ENCODE measurements around the gene SLC2A13. TPM values are rescaled to one million over a fixed set of nuclear protein-coding genes. Genes with fewer than 3 reads are reported as not detected.

Gene SLC2A13
- polyA plus RNA-seq, 3 donors: 2.2 to 2.9 (median 2.5) TPM

DNA sequence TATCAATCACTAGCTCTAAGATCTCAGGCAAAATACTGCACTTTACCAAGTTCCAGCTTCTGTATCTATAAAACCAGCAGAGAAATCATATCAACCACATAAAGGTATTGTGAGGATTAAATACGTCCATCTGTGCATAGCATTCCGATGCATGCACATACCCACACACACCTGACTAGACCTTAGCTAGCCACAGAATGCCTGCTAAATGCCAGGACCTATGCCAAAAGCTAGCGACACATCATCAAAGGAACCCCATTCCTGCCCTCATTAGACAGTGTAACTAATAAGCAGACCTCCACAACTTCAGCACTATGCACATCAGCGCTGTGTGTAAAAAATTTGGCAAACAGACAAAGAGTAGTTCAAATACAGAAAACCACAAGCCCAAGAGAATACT lies 185.2 kb downstream of the SLC2A13 start:
- Histone ChIP-seq H4K20me1 (ENCODE audit: insufficient read depth, low read length) (no peaks in the 10 kb centered on the region), H3K79me2 (ENCODE audit: insufficient read depth, low read length) (no peaks in the 10 kb centered on the region), H3K27ac (ENCODE audit: low read depth in 1 of 2, low read length in 2 of 2) (no peak overlapping the region), H3K4me1 (ENCODE audit: control insufficient read depth in 1 of 2, insufficient read depth in 2 of 2, low read length in 2 of 2) (peaks cover 26 to 42% of the 10 kb centered on the region in 2 donors), H2AFZ (ENCODE audit: insufficient read depth, low read depth, low read length, poor library complexity, severe bottlenecking) (no peak overlapping the region), H3K36me3 (replicated peaks in 1 of 2; ENCODE audit: control insufficient read depth in 1 of 2, insufficient read depth in 2 of 2, low read length in 2 of 2) (no peaks in the 10 kb centered on the region), H3K27me3 (ENCODE audit: control insufficient read depth in 2 of 2, insufficient read depth in 2 of 2, low read length in 2 of 2) (no peaks in the 10 kb centered on the region), H3K4me2 (replicated peaks; ENCODE audit: extremely low read depth, low read length, poor library complexity, severe bottlenecking) (no peak overlapping the region), H3K9ac (ENCODE audit: insufficient read depth, low read length, poor library complexity, severe bottlenecking) (no peak overlapping the region), H3K9me3 (replicated peaks in 1 of 2; ENCODE audit: control insufficient read depth in 1 of 2, insufficient read depth in 1 of 2, low read length in 2 of 2) (no peaks in the 10 kb centered on the region), H3K4me3 (replicated peaks in 1 of 3; ENCODE audit: low read depth in 2 of 3, low read length in 3 of 3) (no peak overlapping the region)
- intact Hi-C loops (cut with micrococcal nuclease): no loop called here
- Mint-ChIP-seq H3K9me3 (peaks cover 0 to 4% (median 0%) of the 10 kb centered on the region in 7 donors), H3K27ac (no peak overlapping the region), H3K36me3 (no peaks in the 10 kb centered on the region), H3K4me3 (no peak overlapping the region), H3K27me3 (ENCODE audit: low read depth in 3 of 3) (peaks cover 0 to 1% (median 0%) of the 10 kb centered on the region in 3 donors), H3K4me1 (peaks cover 58% of the 10 kb centered on the region)
- 80% methylated on average over 1 of the region's 4 CpGs for WGBS (ENCODE audit: insufficient coverage)
- no peak for DNase-seq
- TF ChIP-seq, protein P1, sequence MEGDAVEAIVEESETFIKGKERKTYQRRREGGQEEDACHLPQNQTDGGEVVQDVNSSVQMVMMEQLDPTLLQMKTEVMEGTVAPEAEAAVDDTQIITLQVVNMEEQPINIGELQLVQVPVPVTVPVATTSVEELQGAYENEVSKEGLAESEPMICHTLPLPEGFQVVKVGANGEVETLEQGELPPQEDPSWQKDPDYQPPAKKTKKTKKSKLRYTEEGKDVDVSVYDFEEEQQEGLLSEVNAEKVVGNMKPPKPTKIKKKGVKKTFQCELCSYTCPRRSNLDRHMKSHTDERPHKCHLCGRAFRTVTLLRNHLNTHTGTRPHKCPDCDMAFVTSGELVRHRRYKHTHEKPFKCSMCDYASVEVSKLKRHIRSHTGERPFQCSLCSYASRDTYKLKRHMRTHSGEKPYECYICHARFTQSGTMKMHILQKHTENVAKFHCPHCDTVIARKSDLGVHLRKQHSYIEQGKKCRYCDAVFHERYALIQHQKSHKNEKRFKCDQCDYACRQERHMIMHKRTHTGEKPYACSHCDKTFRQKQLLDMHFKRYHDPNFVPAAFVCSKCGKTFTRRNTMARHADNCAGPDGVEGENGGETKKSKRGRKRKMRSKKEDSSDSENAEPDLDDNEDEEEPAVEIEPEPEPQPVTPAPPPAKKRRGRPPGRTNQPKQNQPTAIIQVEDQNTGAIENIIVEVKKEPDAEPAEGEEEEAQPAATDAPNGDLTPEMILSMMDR (IDR thresholded peaks at IDR 0.05): no peak

DNA sequence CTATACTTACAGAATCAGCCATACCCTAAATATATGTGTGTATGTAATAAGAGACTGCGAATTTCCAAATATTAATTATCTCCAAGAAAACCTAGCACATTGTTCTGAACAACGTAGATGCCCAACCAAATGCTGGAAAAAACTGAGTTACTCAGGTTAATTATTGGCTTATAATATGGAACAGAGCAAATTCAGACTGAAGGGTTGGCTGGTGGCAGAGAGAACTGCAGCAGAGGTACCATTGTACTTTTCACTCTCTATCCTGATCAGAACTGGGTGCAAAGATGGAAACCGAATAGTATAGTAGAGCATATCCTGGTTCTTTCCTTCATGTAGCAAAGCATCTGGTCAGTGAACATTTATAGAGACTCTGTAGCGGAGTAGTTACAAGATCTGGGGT lies 185.7 kb downstream of the SLC2A13 start:
- no peak overlapping the region for H3K4me3 ChIP-seq (replicated peaks in 1 of 3; ENCODE audit: low read depth in 2 of 3, low read length in 3 of 3)
- H3K27me3 Mint-ChIP-seq (ENCODE audit: low read depth in 3 of 3): peaks cover 0 to 1% (median 0%) of the 10 kb centered on the region in 3 donors
- no peaks in the 10 kb centered on the region for H3K36me3 Mint-ChIP-seq
- H3K9ac ChIP-seq (ENCODE audit: insufficient read depth, low read length, poor library complexity, severe bottlenecking): no peak overlapping the region
- H3K4me1 Mint-ChIP-seq: peaks cover 58% of the 10 kb centered on the region
- peaks cover 26 to 42% of the 10 kb centered on the region in 2 donors for H3K4me1 ChIP-seq (ENCODE audit: control insufficient read depth in 1 of 2, insufficient read depth in 2 of 2, low read length in 2 of 2)
- H4K20me1 ChIP-seq (ENCODE audit: insufficient read depth, low read length): no peaks in the 10 kb centered on the region
- H3K9me3 ChIP-seq (replicated peaks in 1 of 2; ENCODE audit: control insufficient read depth in 1 of 2, insufficient read depth in 1 of 2, low read length in 2 of 2): no peaks in the 10 kb centered on the region
- intact Hi-C loops (cut with micrococcal nuclease): no loop called here
- no peaks in the 10 kb centered on the region for H3K79me2 ChIP-seq (ENCODE audit: insufficient read depth, low read length)
- DNase-seq: no peak
- H3K27ac Mint-ChIP-seq: no peak overlapping the region
- TF ChIP-seq, protein P1 (IDR thresholded peaks at IDR 0.05): no peak
- no peak overlapping the region for H2AFZ ChIP-seq (ENCODE audit: insufficient read depth, low read depth, low read length, poor library complexity, severe bottlenecking)
- H3K4me2 ChIP-seq (replicated peaks; ENCODE audit: extremely low read depth, low read length, poor library complexity, severe bottlenecking): no peak overlapping the region
- no peak overlapping the region for H3K27ac ChIP-seq (ENCODE audit: low read depth in 1 of 2, low read length in 2 of 2)
- WGBS (ENCODE audit: insufficient coverage): no CpG with 5 or more reads among the region's 4 CpGs
- no peaks in the 10 kb centered on the region for H3K27me3 ChIP-seq (ENCODE audit: control insufficient read depth in 2 of 2, insufficient read depth in 2 of 2, low read length in 2 of 2)
- no peak overlapping the region for H3K4me3 Mint-ChIP-seq
- peaks cover 0 to 4% (median 0%) of the 10 kb centered on the region in 7 donors for H3K9me3 Mint-ChIP-seq
- H3K36me3 ChIP-seq (replicated peaks in 1 of 2; ENCODE audit: control insufficient read depth in 1 of 2, insufficient read depth in 2 of 2, low read length in 2 of 2): no peaks in the 10 kb centered on the region
